Left lobe of liver (tissue), 2 donors: ENCODE measurements around the gene PIH1D1. TPM values are rescaled to one million over a fixed set of nuclear protein-coding genes. Genes with fewer than 3 reads are reported as not detected.

ENCODE experiments used
- ATAC-seq: fragments of 200-7000 bp; cut with Tn5 transposase; one replicate; pipeline ENCODE4 v1.9.1; 2020; ENCODE audit warnings: mild to moderate bottlenecking, moderate library complexity
- DNase-seq: peaks from one replicate; pipeline ENCODE4 v3.0.0-alpha.2; 2020; ENCODE audit warnings: low spot score
- total RNA-seq: library from RNA; stranded (reverse); gene quantifications from one replicate; pipeline ENCODE4 v1.2.1, GENCODE V29; 2021
- donor health status: DM: no; HTN: no; CAD: no; lungs with moderate emphysema.
- donor health status: DM: no; HTN: yes; CAD: no.

PIH1D1 gene
- total RNA-seq, 1 donor from 2014 or later = 48.8 TPM

GRCh38 chr19:49396738-49397505, 54.7 kb downstream of the PIH1D1 start:
- no peak for ATAC-seq
- no peak for DNase-seq

Other genes starting within 250 kb of the PIH1D1 start
- gene SLC6A16, start 126.6 kb downstream of the PIH1D1 start, total RNA-seq = 2.4 TPM
- gene CD37, start 116.4 kb downstream of the PIH1D1 start, total RNA-seq = 2.2 TPM
- gene TEAD2, start 89.4 kb downstream of the PIH1D1 start, total RNA-seq = 5.1 TPM
- not detected for gene DKKL1, start 87.9 kb downstream of the PIH1D1 start, total RNA-seq
- gene KASH5, start 63.6 kb downstream of the PIH1D1 start, total RNA-seq = not detected
- not detected for gene PTH2, start 28.4 kb downstream of the PIH1D1 start, total RNA-seq
- gene GFY, start 26.4 kb downstream of the PIH1D1 start, total RNA-seq = not detected
- gene SLC17A7, start 10.3 kb downstream of the PIH1D1 start, total RNA-seq = 0.15 TPM
- gene ALDH16A1, start 1.4 kb upstream of the PIH1D1 start, total RNA-seq = 29.7 TPM
- gene FLT3LG, start 22.4 kb upstream of the PIH1D1 start, total RNA-seq = 2.1 TPM
- gene RPL13A, start 35.8 kb upstream of the PIH1D1 start, total RNA-seq = 972 TPM
- gene RPS11, start 44.6 kb upstream of the PIH1D1 start, total RNA-seq = 507 TPM
- 262 TPM for gene FCGRT, start 60.8 kb upstream of the PIH1D1 start, total RNA-seq
- gene RCN3, start 76.2 kb upstream of the PIH1D1 start, total RNA-seq = 22.8 TPM
- gene NOSIP, start 128.7 kb upstream of the PIH1D1 start, total RNA-seq = 29.1 TPM
- 8.5 TPM for gene PRRG2, start 129.5 kb upstream of the PIH1D1 start, total RNA-seq
- gene PRR12, start 139.4 kb upstream of the PIH1D1 start, total RNA-seq = 10.5 TPM
- gene RRAS, start 188.3 kb upstream of the PIH1D1 start, total RNA-seq = 8.9 TPM
- gene SCAF1, start 190.4 kb upstream of the PIH1D1 start, total RNA-seq = 35.5 TPM
- 50.1 TPM for gene IRF3, start 214.0 kb upstream of the PIH1D1 start, total RNA-seq
- gene BCL2L12, start 214.1 kb upstream of the PIH1D1 start, total RNA-seq = 13.7 TPM
- gene PRMT1, start 225.5 kb upstream of the PIH1D1 start, total RNA-seq = 28.7 TPM
- 0.86 TPM for gene ADM5, start 237.8 kb upstream of the PIH1D1 start, total RNA-seq
- gene CPT1C, start 239.3 kb upstream of the PIH1D1 start, total RNA-seq = 0.91 TPM